Common myeloid progenitor, CD34-positive (primary cell): Measurements from ENCODE around the gene TMEM258.

Experiments
- CTCF ChIA-PET: fragments of 350-600 bp; sonication (Branson Sonifier 250); formaldehyde crosslinking; loops from one replicate; lab custom pipeline; 2021; ENCODE audit warnings: antibody characterized with exemption; lab: Charles Lee
- POLR2A ChIA-PET: fragments of 350-600 bp; sonication (Branson Sonifier 250); formaldehyde crosslinking; loops from one replicate; lab custom pipeline; 2021; ENCODE audit warnings: antibody characterized with exemption; lab: Charles Lee
- DNase-seq, 3 donors: peaks; one replicate each; pipeline versions ENCODE4 v3.0.0 to v3.0.0-alpha.2; 2013
- H3K27ac ChIP-seq, 2 experiments: 1 replicate in 1 of 2; 2 replicates in 1 of 2; pipeline ENCODE4 v1.7.0; 2013; ENCODE audit warnings: inconsistent platforms in 2 of 2, low read length in 2 of 2, mild to moderate bottlenecking in 2 of 2, low read depth in 1 of 2, moderate library complexity in 1 of 2; ENCODE audit not compliant: severe bottlenecking in 2 of 2, insufficient read depth in 1 of 2, poor library complexity in 1 of 2
- H3K27me3 ChIP-seq, 5 experiments: replicated peaks in 2 of 5; 1 replicate in 3 of 5; 2 replicates in 2 of 5; pipeline versions ENCODE4 v1.6.1 to v1.7.0; 2013; ENCODE audit warnings: low read length in 4 of 5, mild to moderate bottlenecking in 2 of 5, moderate library complexity in 2 of 5, inconsistent platforms in 1 of 5; ENCODE audit not compliant: insufficient read depth in 5 of 5, control insufficient read depth in 4 of 5
- H3K36me3 ChIP-seq, 4 experiments: 1 replicate in 2 of 4; 2 replicates in 2 of 4; pipeline versions ENCODE4 v1.6.1 to v1.7.0; 2013; ENCODE audit warnings: low read length in 3 of 4, control low read depth in 1 of 4, mild to moderate bottlenecking in 1 of 4; ENCODE audit not compliant: control insufficient read depth in 4 of 4, insufficient read depth in 4 of 4
- H3K4me1 ChIP-seq, 4 experiments: 1 replicate in 3 of 4; 2 replicates in 1 of 4; pipeline versions ENCODE4 v1.6.1 to v1.7.1; 2013; ENCODE audit warnings: low read length in 3 of 4, mild to moderate bottlenecking in 3 of 4, control low read depth in 1 of 4, inconsistent platforms in 1 of 4, moderate library complexity in 1 of 4; ENCODE audit not compliant: control insufficient read depth in 4 of 4, insufficient read depth in 4 of 4; ENCODE audit errors: control extremely low read depth in 1 of 4
- H3K4me3 ChIP-seq, 7 experiments: 1 replicate in 4 of 7; 2 replicates in 3 of 7; pipeline versions ENCODE4 v1.5.1 to v1.7.0; 2013; ENCODE audit warnings: mild to moderate bottlenecking in 7 of 7, low read length in 6 of 7, moderate library complexity in 6 of 7, inconsistent platforms in 2 of 7, low read depth in 2 of 7, control low read depth in 1 of 7; ENCODE audit not compliant: insufficient read depth in 4 of 7, control insufficient read depth in 1 of 7; ENCODE audit errors: extremely low read depth in 1 of 7
- H3K9me3 ChIP-seq, 5 experiments: 1 replicate in 4 of 5; 2 replicates in 1 of 5; pipeline versions ENCODE4 v1.6.1 to v1.7.1; 2013; ENCODE audit warnings: low read length in 4 of 5, mild to moderate bottlenecking in 2 of 5, inconsistent platforms in 1 of 5, low read depth in 1 of 5, moderate library complexity in 1 of 5; ENCODE audit not compliant: control insufficient read depth in 4 of 5, insufficient read depth in 2 of 5; ENCODE audit errors: control extremely low read depth in 1 of 5
- WGBS: methylation state at CpG from one replicate; pipeline ENCODE4 v1.1.5; 2013; ENCODE audit not compliant: insufficient coverage; 5-methylcytosine and 5-hydroxymethylcytosine counted together

Gene TMEM258

DNA sequence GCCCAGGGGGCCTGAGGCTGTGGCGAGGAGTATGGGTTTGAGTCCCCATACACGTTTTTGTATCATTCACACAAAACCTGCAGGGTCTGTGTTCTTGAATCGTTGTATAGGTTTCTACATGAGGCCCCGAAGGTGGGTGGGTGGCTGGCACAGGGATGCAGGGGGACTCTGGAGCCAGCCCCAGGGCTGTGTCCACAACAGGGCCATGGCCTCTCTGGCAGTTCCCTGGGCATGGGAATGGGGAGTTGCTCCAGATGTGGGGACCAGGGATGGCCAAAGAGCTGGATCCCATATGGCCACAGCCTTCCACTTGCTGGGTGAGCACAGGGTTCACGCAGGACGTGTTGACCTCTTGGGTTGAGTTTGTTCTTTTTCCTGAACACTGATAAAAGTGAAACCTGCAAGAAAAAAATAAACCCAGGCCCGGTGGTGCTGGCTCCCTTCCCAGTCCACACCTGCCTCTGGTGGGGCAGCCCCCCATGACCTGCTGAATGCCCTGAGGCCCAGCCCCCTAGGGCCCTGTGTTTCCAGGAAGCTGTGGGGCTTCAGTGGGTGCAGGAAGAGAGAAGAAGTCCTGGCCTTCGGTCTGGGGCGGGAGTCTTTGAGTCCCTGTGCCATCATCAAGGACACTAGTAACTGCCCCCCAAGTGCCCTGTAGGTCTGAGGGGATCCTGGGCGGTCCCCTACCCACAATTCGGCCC lies 23.9 kb downstream of the TMEM258 start:
- H3K36me3 ChIP-seq, result no peaks in the 10 kb centered on the region
- WGBS, result 67% methylated on average over 7 of the region's 11 CpGs
- peaks cover 0 to 12% (median under 1%) of the 10 kb centered on the region in 4 experiments for H3K4me1 ChIP-seq
- no peak overlapping the region for H3K4me3 ChIP-seq
- POLR2A ChIA-PET, result no interaction called here
- H3K27me3 ChIP-seq, result no peaks in the 10 kb centered on the region
- CTCF ChIA-PET, result interaction anchor here (0.7 to 1.3 kb wide), 3 partner anchors 9 to 339 kb away, joined by 3 to 4 read pairs (median 3); no protein-coding TSS in a partner anchor
- no peaks in the 10 kb centered on the region for H3K9me3 ChIP-seq
- no peak for DNase-seq
- H3K27ac ChIP-seq, result no peak overlapping the region

DNA sequence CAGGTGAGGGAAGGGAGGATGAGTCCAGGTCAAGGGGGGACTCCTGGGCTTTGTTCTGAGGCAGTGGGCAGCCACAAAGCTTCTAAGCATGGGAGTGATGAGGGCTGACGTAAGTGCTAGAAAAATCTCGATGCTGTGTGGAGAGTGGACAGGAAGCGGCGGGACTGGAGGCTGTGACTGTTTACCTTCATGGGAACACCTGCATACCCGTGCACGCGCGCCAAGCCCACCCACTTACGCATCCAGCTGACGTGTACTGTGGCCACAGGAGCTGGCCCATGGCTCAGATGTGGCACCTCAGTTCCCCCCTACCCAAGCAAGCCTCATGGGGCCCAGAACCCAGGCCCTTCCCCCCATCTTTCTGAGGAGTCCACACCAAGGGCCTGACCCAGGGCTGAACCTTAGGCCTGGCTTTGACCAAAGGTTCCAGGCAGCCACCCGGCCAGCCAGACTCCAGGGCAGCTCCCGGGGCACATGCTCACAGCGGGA lies 26.0 kb downstream of the TMEM258 start:
- CTCF ChIA-PET, result interaction anchor here (1.2 to 4.1 kb wide), 4 partner anchors 9 to 23 kb away, joined by 4 to 19 read pairs (median 4); no protein-coding TSS in a partner anchor
- Histone ChIP-seq H3K4me3 (no peak overlapping the region), H3K36me3 (no peaks in the 10 kb centered on the region), H3K9me3 (no peaks in the 10 kb centered on the region), H3K27ac (no peak overlapping the region), H3K4me1 (peaks cover 0 to 8% (median 0%) of the 10 kb centered on the region in 4 experiments), H3K27me3 (peaks cover 0 to 9% (median 2%) of the 10 kb centered on the region in 5 experiments)
- POLR2A ChIA-PET, result no interaction called here
- 91% methylated on average over 13 of the region's 13 CpGs for WGBS
- DNase-seq, result no peak

DNA sequence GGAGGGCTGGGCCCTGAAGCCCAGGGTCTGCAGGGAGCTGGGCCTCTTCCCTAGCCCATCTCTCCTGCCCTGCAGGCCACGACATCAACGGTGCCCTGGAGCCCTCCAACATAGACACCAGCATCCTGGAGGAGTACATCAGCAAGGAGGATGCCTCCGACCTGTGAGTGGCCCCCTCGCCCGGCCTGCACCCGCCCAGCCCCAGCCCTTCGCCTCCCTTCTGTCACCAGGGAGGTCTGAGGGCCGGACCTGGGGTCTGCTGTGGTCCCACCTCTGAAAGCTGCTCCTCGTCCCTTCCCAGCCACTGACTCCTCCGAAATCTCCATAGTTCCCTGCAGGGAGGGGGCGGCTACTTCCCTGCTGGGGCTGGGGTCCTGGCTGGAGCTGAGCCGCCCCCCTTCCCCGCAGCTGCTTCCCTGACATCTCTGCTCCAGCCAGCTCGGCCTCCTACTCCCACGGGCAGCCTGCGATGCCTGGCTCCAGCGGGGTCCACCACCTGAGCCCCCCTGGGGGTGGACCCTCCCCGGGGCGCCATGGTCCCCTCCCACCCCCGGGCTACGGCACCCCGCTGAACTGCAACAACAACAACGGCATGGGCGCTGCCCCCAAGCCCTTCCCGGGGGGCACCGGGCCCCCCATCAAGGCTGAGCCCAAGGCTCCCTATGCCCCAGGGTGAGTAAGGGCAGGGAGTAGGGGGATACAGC lies 26.7 kb downstream of the TMEM258 start:
- no peak for DNase-seq
- Histone ChIP-seq H3K27me3 (peaks cover 0 to 9% (median 2%) of the 10 kb centered on the region in 5 experiments), H3K9me3 (no peaks in the 10 kb centered on the region), H3K4me3 (no peak overlapping the region), H3K27ac (no peak overlapping the region), H3K36me3 (no peaks in the 10 kb centered on the region), H3K4me1 (peaks cover 0 to 8% (median 0%) of the 10 kb centered on the region in 4 experiments)
- ChIA-PET CTCF (interaction anchor here (1.2 to 4.1 kb wide), 3 partner anchors 10 to 24 kb away, joined by 4 to 19 read pairs (median 5); no protein-coding TSS in a partner anchor), POLR2A (no interaction called here)
- 96% methylated on average over 21 of the region's 26 CpGs for WGBS

DNA sequence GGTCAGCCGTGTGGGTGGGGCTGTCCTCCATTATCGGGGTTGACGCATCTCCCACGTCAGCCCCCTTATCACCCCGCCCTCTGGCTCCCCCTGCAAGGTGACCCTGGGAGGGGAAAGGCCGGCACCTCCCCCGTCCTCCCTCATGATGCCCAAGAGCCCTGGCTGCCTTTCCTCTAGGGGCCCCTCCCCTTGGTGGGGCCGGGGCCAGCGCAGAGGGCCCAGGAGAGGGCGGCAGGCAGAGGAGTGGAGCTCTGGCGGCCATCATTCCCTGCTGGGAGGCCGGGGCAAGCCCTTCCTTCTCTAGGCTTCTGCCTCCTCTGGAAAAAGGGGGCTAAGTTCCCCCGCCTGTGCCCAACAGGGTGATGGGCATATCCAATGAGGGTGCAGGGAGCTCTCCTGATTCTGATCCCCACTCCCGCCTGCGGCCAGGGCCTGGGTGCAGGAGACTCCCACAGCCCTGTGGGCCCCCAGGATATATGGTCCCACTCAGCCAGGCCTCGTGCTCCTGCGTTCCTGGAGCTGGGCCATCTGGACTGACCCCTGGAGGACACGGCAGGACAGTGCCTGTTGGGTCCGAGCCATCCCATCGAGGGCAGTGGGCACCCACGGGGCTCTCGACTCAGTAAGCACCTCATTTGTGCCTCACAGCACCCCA lies 27.7 kb downstream of the TMEM258 start:
- ChIA-PET CTCF (interaction anchor here (1.1 to 4.1 kb wide), 2 partner anchors 17 to 25 kb away, joined by 4 to 19 read pairs; no protein-coding TSS in a partner anchor), POLR2A (no interaction called here)
- no peaks in the 10 kb centered on the region for H3K36me3 ChIP-seq
- no peak overlapping the region for H3K4me3 ChIP-seq
- peaks cover 0 to 8% (median 0%) of the 10 kb centered on the region in 4 experiments for H3K4me1 ChIP-seq
- no peak overlapping the region for H3K27ac ChIP-seq
- H3K9me3 ChIP-seq, result no peaks in the 10 kb centered on the region
- 91% methylated on average over 14 of the region's 22 CpGs for WGBS
- peaks cover 0 to 9% (median 2%) of the 10 kb centered on the region in 5 experiments for H3K27me3 ChIP-seq
- DNase-seq, result no peak

DNA sequence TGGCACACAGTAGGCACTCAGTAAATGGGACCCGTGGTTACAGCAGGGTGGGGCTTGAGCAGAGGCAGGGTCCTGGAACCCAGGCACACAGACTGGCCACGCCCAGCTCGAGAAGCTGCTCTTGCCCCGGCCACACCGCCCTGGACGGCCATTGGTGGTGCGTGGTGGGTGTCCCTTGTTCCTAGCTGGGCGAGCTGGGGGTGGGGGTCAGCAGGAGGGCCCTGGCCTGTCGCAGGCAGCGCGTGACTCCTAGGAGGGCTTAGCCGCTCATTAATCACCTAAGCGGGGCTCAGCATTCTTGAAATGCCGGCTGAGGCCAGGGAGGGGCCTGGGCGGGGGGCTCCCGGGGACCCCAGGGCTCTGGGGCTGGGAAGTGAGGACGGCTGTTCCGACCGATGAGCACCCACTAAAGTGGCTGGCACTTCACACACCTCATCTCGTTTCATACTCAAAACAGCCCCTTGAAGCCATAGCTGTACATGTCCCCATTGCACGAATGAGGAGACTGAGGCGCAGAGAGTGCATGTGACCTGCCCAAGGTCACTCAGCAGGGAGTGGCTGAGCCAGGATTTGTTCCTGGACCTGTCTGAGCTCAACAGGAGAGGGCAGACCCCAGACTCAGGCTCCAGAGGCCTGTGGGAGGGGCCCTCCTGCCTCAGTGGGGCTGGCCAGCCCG lies 28.3 kb downstream of the TMEM258 start:
- DNase-seq, result no peak
- H3K4me3 ChIP-seq, result no peak overlapping the region
- 94% methylated on average over 17 of the region's 23 CpGs for WGBS
- no peaks in the 10 kb centered on the region for H3K36me3 ChIP-seq
- POLR2A ChIA-PET, result no interaction called here
- no peaks in the 10 kb centered on the region for H3K9me3 ChIP-seq
- H3K27ac ChIP-seq, result no peak overlapping the region
- H3K27me3 ChIP-seq, result peaks cover 0 to 9% (median 2%) of the 10 kb centered on the region in 5 experiments
- CTCF ChIA-PET, result interaction anchor here (1.1 to 4.1 kb wide), 2 partner anchors 16 to 26 kb away, joined by 4 to 19 read pairs; no protein-coding TSS in a partner anchor
- H3K4me1 ChIP-seq, result peaks cover 0 to 5% (median 0%) of the 10 kb centered on the region in 4 experiments

DNA sequence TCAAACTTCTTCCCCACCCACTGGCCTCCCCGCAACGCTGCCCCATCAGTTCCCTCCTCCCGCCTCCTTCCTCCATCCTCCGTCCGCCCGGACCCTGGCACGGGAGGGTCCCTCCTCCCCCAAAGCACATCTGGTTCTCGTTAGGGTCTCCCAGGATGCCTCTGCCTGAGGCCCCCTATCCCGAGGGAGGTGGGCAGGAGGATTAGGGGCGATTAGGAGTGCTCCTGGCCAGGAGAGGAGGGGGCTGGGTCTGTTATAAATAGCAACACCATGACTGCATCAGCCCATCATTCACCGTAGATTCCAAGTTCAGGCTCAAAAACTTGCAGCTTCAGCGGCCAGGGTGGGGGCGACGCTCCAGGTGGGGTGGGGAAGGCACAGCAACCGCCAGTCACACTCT lies 29.6 kb downstream of the TMEM258 start:
- Histone ChIP-seq H3K27ac (no peak overlapping the region), H3K4me3 (no peak overlapping the region), H3K4me1 (no peaks in the 10 kb centered on the region), H3K36me3 (no peaks in the 10 kb centered on the region), H3K9me3 (no peaks in the 10 kb centered on the region), H3K27me3 (peaks cover 0 to 9% (median 2%) of the 10 kb centered on the region in 5 experiments)
- no peak for DNase-seq
- 33% methylated on average over 3 of the region's 15 CpGs for WGBS
- ChIA-PET POLR2A (no interaction called here), CTCF (no interaction called here)
